CD4-positive, alpha-beta T cell treated with Interleukin-17A for 1 hour (primary cell): ENCODE results near the gene XRCC6.
A peak's percentile ranks its signal among the peaks of the same experiment; 100 is the strongest.
"Not testable (repeated sequence)": the region's sequence is repeated elsewhere in the genome, so short reads cannot be mapped to it uniquely, and the experiment has no call there.

Experiments
- DNase-seq: peaks from one replicate; pipeline ENCODE4 v3.0.0-alpha.2; 2020

The XRCC6 gene

DNA sequence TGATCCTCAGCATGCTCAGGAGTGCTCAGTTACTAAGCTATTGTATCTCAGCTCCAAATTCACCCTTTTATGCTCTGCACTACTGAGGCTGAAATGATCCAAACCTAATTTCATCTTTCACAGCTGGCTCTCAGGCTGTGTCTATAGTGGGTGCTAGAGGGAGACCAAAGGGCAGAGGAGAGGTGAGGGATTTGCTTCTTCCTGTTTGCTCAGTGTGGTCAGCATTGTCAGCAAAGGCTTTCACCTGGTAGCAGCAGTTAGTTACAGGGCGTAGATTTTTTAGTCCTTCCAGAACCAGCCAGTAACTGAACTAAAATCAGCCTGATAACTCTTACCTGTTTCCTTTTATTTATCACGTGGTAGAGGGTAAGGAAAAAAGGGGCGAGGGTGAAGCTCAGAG, 33.2 kb downstream of the XRCC6 start:
- DNase-seq = no peak

DNA sequence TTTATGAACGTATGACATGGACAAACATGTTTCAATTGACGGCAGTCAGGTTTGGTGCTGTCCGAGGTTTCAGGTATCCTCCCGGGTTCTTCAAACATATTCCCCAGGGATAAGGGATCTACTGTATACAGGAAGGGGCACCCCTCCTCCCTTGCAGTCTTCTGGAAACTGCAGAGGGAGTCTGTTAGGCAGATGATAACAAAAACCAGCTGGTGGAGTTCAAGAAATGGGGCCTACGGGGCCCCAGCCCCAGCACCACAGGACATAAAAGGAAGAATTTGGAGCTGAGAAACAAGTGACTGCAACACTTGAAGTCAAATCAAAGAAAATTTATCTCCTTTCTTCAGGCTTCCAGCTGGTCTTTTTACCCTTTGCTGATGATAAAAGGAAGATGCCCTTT, 35.5 kb downstream of the XRCC6 start:
- DNase-seq = no peak

DNA sequence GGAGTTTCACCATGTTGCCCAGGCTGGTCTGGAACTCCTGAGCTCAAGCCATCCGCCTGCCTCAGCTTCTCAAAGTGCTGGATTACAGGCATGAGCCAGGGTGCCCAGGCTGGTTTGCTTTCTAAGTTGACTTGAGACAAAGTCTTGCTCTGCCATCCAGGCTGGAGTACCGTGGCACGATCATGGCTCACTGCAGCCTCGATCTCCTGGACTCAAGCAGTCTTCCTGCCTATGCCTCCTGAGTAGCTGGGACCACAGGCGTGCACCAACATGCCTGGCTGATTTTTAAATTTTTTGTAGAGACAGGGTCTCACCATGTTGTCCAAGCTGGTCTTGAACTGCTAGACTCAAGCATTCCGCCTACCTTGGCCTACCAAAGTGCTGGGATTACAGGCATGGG, 36.6 kb downstream of the XRCC6 start:
- DNase-seq = no peak

DNA sequence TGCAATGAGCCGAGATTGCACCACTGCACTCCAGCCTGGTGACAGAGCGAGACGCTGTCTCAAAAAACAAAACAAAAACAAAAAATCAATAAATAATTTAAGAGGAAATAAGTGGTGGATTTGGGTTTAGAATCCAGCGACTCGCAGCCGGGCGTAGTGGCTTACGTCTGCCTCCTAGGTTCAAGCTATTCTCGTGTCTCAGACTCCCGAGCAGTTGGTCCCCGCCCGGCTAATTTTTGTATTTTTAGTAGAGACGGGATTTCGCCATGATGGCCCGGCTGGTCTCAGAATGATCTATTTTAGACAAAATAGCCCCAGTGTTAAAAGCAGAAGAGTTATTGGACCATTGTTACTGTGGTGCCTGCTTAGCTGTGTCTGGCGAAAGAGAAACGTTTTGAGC, 37.8 kb downstream of the XRCC6 start:
- DNase-seq = no peak

DNA sequence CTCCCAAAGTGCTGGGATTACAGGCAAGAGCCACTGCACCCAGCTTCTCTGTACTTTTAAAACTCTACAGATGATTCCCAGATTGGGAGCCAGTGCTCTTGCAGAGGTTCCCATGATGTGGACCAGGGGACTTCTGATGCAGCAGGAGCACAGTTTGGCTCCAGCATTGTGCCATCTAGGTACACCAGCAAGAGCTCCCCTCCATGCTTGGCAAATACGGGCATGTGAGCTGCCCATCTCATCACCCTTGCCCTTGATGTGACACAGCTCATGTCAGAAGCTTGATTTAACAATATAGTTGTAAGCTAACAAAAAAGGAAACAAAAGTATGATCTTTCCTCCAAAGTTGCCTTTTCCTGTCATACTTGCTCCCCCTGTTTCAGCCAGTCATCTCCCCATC, 38.8 kb downstream of the XRCC6 start:
- no peak for DNase-seq

DNA sequence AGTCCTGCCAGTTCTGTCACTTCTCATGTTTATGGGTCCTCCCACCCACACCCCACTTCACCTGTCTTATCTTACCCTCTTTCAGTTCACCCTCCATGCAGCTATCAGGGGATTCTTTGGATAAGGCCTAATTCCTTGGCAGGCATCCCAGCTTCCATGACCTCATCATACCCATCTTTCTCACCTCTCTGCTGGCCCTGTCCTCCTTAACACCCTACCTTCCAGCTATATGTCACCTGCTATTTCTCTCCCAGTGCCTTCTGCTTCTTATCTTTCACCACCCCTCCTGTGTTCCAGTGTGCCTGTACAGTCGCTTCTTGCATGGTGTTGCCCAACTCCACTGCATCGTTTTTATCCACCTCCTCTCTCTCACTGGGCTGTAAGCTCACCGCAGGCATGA, 39.3 kb downstream of the XRCC6 start:
- no peak for DNase-seq

DNA sequence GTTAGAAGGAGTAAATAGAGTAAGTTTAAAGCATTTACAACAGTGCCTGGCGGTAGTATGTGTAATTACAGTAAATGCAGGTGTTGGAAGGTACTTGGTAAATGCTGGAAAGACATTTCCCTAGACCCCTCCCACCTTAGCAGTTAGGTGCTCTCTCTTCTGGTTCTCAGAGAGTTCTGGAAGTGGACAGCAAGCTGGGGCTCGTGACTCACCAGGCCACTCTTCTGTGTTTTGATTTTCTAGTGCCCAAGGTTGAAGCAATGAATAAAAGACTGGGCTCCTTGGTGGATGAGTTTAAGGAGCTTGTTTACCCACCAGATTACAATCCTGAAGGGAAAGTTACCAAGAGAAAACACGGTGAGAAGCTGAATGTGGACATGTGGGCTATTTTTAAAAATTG, 40.0 kb downstream of the XRCC6 start:
- DNase-seq = no peak

DNA sequence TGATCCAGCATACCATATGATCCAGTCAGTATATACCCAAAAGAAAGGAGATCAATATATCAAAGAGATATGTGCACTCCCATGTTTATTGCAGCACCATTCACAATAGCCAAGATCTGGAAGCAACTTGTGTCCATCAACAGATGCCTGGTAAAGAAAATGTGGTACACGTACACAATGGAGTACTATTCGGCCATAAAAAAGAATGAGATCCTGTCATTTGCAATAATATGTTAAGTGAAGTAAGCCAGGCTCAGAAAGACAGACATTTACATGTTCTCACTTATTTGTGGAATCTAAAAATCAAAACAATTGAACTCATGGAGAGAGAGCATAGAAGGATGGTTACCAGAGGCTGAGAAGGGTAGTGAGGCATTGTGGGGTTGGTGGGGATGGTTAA, 40.6 kb downstream of the XRCC6 start:
- DNase-seq = no peak

DNA sequence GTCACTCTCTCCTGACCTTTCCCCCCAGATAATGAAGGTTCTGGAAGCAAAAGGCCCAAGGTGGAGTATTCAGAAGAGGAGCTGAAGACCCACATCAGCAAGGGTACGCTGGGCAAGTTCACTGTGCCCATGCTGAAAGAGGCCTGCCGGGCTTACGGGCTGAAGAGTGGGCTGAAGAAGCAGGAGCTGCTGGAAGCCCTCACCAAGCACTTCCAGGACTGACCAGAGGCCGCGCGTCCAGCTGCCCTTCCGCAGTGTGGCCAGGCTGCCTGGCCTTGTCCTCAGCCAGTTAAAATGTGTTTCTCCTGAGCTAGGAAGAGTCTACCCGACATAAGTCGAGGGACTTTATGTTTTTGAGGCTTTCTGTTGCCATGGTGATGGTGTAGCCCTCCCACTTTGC, 42.5 kb downstream of the XRCC6 start:
- not testable (repeated sequence) for DNase-seq

DNA sequence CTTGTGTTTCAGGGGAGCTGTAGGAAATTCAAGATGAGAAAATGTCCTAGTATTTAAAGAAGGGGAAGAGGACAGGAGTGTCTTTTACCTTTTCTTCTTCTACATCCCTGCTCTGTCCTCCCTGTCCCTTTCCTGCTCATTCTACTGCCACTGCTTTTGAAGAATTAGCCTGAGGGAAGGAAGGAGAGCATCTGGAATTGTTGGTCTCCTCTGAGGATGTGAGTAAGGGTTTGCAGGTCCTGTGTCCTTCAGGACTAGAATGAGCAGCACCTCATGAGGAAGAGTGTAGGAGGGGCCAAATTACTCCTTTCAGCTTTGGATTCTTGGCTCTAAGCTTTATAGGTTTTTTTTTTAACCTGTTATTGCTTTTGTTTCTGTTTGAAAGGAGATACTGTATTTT, 43.4 kb downstream of the XRCC6 start:
- no peak for DNase-seq

DNA sequence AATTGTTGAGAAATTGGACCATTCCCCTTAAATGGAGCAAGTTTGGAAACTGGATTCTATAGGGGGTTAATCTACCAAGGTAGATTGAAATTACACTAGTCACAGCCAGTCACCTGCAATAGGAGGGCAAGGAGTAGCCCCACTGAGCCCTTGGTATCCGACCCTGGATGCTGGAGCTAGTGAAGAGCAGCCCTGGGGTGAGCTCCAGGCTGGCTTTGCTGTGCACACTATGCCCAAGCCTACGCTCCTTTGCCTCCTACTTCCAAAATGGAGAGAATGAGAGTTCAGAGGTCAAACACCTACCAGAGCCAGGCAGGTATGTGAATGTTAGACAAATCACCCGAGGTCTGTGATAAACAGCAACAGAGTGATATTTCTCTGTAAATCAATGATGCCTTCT, 43.9 kb downstream of the XRCC6 start:
- no peak for DNase-seq

DNA sequence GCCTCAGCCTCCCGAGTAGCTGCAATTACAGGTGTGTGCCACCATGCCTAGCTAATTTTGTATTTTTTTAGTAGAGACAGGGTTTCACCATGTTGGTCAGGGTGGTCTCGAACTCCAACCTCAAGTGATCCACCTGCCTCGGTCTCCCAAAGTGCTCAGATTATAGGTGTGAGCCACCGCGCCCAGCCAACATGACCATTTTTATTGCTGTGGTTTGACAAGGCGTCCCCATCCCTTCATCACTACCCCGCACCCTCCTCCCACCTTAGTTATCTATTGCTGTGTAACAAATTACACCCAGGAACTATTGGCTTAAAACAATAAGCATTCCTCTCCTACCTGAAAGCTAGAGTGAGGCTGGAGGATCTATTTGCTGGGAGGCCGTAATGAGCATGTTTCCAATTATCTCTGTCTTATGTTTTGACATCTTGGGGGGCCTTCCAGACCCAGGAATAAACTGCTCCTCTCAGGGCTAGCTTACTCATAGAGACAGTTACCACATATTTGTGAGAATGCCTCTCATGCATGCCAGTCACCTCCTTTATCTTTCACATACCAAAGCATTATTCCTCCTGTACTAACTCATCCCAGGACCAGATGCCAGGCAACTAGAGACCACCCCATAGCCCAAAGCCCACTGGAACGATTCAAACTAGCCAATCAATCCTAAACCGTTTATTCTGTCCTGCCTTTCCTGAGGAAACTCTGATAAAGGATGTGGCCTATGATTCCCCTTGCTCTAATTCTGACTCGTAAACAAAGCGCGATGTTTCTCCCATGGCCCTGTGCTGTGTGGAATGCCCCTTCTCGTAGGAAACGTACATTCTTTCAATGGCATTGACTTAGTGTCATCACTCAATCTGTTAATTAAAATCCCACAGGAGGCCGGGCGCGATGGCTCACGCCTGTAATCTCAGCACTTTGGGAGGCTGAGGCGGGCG, 48.1 kb downstream of the XRCC6 start:
- no peak for DNase-seq

DNA sequence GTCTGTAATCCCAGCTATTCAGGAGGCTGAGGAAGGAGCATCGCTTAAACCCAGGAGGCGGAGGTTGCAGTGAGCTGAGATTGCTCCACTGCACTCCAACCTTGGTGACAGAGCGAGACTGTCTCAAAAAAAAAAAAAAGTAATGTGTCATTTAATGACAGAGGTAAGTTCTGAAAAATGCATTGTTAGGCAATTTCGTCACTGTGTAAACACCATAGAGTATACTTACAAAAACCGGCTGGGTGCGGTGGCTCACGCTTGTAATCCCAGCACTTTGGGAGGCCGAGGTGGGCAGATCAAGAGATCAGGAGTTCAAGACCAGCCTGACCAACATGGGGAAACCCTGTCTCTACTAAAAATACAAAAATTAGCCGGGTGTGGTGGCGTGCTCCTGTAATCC, 51.0 kb downstream of the XRCC6 start:
- DNase-seq = not testable (repeated sequence)

DNA sequence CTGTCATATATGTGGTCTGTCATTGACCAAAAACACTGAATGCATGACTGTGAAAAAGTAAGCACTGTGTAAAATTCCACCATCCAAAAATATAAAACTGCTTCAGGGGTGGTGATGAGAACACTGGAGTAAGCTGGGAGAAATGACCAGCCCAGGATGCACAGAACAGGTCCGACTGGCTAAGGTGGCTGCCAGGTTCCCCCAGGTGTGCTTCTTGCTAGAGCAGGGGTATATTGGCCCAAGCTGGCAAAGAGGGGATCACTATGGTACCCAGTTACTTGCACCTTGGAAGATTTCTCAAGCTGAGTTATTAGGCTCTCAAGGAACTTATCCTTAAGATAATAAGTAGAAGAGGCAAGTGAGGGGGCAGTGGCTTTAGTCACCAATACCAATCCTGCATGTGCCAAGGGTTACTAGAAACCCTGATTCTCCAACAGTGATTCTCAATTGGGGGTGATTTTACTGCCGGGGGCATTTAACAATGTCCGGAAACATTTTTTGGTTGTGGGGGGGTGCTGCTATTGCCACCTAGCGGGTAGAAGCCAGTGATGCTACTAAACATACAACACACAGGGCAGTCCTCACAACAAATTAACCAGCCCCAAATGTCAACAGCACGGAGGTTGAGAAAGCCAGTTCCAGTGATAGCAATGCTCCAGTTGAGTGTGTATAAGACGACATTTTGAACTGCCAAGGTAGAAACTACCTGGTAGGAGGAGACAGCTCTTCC, 51.9 kb downstream of the XRCC6 start:
- DNase-seq = peak; percentile 29

DNA sequence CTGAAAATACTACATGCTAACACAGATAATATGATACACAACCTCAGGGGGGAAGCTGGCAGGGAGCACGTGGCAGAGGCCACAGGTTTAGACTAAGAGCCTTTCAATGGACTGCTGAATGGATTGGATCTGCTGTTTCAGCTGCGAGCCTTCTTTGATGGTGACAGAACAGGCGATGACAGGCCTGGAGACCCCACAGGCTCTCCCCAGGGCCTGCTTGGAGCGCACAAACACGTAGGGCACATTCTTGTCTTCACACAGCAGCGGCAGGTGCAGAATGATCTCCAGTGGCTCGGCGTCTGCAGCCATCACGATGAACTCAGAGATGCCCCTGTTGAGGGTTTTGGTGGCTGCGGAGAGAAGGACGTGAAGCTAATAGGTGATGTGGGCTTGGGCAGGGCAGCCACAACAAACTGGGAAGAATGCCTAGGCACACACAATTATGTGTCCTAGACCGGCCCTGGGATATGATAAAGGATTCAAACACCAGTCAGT, 53.8 kb downstream of the XRCC6 start:
- DNase-seq = no peak

DNA sequence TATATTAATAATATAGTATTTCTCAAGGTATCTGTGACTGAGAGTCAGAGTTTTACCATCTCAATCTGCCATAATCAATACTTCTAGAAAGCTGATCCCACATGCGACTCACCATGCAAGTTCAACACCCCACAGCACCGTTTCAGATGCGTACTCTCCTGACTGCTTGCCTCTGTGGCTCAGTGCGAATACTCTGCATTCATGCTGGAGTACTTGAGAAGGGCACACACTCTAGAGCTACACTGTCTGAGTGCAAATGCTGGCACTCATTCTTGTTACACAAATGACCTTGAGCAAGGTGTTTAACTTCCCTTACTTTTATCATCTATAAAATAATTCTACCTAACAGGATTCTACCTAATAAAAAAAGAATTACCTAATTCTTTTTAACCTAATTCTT, 55.0 kb downstream of the XRCC6 start:
- no peak for DNase-seq

DNA sequence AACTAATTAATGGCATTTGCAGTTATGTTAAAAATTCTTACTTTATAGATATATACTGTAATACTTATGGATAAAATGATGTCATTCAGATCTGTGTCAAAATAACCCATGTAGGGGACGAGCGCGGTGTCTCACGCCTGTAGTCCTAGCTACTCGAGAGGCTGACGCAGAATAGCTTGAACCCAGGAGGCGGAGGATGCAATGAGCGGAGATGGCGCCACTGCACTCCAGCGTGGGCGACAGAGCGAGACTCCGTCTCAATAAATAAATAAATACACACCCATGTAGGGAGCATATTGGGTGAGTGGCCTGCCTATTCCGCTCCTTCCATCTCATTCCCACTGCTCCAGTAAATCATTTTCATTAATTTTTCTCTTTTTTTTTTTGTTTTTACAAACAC, 60.5 kb downstream of the XRCC6 start:
- peak; percentile 41 for DNase-seq

DNA sequence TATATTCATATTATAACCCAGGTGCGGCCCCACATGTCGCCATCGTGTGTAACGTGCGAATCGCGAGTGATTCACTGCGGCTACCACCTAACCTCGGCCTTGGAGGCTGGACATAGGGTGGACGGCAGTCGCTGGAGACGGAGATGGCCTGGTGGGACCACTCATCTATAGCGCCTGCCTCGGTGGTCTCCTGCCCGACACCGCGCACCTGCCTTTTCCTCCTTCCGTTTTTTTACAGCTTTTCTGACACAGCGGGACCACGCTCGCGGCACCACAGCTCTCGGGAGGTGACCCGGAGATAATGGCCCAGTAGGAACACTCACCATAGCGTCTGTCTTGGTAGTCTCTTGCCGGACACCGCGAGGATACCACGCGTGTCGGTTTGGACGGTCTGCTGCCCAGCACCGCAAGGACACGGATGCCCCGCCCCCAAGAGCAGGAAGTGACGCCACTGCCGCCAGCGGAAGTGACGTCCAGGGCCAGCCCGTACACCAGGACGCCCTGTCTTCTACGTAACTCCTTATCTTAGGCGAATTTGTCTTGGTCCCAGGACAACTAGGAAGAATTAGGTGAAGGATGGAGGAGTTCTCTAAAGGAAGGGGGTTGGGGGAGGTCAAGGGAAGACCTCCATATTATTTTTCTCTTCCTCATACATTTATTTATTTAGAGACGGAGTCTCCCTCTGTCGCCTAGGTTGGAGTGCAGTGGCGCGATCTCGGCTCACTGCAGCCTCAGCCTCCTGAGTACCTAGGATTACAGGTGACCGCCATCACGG, 61.1 kb downstream of the XRCC6 start:
- DNase-seq = peak; percentile 89

DNA sequence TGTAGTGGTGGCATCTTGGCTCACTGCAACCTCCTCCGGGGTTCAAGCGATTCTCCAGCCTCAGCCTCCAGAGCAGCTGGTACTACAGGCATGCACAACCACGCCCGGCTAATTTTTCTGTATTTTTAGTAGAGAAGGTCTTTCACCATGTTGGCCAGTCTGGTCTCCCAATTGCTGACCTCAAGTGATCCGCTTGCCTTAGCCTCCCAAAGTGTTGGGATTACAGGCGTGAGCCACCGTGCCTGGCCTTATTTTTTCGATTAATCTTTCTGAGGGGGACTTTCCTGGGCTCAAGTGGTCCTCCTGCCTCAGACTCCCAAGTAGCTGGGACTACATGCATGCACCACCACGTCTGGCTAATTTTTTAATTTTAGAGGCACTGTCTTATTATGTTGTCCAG, 62.0 kb downstream of the XRCC6 start:
- DNase-seq = no peak

DNA sequence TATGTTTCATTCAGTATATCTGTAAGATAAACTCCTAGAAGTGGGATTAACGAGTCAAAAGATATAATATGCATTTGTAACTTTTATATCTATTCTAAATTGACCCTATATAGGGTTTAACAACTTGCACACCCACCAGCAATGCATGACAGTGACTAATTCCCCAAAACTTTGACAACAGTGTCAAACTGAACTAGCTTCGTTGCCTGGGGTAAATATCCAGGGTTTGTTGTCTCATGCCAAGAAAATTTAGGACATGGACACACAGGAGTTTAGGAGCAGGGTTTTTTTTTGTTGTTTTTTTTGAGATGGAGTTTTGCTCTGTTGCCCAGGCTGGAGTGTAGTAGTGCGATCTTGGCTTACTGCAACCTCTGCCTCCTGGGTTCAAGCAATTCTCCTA, 62.5 kb downstream of the XRCC6 start:
- no peak for DNase-seq

DNA sequence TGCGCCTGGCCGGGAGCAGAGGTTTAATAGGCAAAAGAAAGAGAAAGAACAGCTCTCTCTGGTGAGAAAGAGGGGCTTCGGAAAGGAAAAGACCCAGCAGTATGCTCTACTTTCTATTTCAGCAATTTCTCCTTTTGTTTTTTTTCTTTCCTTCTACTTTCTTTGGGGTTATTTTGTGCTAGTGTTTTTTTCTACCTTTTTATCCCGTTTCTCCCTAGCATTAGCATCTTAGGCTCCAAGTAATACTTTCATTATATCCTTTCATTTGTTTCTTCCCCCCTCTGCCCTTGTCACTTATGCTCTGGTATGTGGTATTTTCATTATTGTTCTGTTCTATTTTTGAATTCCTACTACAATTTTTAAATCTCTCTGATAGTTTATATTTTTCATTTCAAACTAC, 63.1 kb downstream of the XRCC6 start:
- DNase-seq = no peak

DNA sequence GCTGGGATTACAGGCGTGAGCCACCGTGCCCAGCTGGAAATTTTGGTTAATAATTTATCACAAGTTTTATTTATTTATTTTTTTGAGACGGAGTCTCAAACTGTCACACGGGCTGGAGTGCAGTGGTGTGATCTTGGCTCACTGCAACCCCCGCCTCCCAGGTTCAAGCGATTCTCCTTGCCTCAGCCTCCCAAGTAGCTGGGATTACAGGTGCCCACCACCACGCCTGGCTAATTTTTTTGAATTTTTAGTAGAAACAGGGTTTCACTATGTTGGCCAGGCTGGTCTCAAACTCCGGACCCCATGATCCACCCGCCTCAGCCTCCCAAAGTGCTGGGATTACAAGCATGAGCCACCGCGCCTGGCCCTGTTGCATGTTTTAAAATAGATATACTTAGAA, 65.8 kb downstream of the XRCC6 start:
- DNase-seq = not testable (repeated sequence)

DNA sequence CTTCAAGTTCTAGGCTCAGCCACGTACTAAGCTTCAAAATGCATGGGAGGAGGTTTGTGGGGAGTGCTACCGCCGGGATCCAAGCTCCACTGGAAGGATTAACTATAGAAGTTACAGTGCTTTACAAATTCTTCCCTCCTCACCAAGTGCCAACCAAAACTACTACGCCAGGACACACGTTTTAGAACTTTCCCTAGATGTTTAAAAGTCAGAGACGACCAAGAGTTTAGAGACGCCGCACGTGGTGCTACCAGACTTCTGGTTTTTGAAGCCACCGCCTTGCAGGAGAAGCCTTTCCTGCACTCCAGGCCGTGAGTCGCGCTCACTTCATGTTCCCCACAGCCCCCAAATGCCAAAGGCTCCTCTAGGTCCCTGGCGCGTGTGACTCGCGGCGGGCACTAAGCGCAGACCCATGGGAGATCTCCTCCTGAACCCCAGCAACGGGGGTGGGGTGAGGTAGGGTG, 66.8 kb downstream of the XRCC6 start:
- DNase-seq = peak; percentile 27
